ENCODE data around the gene BHLHE23.

BHLHE23 gene

GRCh38 chr20:62958388-62959100, 48.2 kb downstream of the BHLHE23 start:
- DNase-seq = no peak

DNA sequence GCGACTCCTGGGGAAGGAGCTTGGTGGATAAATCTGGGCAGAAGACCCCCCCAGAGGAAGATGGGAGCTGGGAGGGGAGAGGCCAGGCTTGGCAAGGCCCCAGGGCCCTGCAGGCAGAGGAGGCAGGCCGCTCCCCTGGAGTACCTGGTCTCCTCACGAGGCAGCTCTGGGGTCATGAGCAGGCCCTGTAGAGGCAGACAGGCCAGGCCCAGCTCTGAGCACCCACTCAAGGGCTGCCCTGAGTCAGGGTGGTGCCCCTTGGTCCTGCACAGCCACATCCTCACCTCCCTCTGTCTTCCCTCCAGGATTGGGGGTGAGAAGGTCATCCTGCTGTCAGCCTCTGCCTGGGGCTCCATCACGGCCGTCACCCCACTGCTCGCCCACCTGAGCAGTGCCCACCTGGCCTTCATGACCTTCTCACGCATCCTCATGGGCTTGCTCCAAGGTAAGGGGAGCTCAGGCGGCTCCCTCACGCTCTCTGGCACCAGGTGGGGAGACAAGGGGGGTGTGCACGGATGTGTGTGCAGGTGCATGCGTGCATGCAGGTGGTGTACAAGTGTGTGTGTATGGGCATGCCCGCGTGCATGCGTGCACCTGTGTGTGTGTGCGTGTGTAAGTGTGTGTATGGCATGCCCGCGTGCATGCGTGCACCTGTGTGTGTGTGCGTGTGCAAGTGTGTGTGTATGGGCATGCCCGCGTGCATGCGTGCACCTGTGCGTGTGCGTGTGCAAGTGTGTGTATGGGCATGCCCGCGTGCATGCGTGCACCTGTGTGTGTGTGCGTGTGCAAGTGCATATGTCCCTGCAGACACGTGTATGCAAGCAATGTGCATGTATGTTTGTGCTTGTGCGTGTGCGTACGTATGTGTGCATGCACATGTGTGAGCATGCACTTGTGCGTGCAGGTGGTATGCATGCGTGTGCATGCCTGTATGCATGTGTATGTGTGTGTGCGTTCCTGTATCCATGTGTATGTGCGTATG, 49.3 kb downstream of the BHLHE23 start:
- DNase-seq = no peak

GRCh38 chr20:62956387-62957135, 50.2 kb downstream of the BHLHE23 start:
- DNase-seq = no peak

Data from T-helper 1 cell (primary cell).